OCI-M2 (cell line): Measurements from ENCODE around the gene AFAP1.

Source experiments
- DNase-seq: peaks from one replicate; lab custom pipeline; 2025; ENCODE audit not compliant: unreplicated experiment; lab: John Stamatoyannopoulos, UW

The AFAP1 gene

DNA sequence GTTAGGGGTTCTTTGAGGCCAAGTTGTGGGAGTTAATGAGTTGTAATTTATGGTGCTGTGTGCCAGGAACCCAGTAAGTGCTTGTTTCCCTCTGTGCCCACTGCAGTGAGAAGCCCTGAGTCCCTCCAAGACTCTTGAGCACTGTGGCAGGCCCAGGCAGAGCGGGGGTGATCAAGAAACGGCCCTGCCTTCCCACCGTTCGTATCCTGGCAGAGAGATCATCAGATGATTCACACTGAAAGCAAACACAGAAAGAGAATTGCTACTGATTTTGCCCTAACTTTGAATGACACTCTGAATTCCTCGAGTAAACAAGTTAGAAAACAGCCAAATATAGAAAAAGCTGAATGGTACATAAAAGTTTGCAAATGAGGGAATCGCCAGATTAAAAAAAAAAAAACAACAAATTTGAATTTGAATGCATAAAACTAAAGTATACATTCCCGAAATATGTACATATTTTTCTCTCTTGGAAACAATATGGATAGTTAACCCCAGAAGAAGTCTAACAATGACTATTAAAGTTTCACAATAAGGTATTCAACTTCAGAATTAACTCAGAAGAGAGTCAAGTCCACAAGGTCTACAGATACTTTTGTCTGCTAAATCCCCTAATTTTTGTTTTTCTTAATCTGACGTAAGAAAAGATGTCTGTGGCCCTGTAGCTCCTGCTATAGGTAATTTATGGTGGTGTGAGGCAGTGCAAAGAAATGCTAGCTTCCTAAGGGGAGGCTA is 71.8 kb downstream of the AFAP1 start:
- no peak for DNase-seq

DNA sequence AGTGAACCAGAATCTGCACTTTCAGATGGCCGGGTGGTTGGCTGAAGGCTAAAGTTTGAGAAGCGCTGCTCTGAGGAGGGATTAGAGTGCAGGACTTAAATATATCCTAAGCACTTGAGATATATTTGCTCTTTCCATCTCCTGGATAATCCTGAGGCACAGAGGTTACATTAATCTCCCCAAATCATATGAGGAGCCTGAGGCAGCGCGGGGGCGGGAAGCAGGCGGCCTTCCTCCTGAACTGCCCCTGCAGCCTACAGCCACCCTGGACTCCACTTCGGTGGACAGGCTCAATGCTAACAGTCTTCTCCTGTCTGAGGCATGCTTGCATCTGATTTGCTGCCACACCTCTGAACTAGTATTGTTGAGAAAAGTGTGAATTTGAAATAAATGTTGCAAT is 72.5 kb downstream of the AFAP1 start:
- no peak for DNase-seq

DNA sequence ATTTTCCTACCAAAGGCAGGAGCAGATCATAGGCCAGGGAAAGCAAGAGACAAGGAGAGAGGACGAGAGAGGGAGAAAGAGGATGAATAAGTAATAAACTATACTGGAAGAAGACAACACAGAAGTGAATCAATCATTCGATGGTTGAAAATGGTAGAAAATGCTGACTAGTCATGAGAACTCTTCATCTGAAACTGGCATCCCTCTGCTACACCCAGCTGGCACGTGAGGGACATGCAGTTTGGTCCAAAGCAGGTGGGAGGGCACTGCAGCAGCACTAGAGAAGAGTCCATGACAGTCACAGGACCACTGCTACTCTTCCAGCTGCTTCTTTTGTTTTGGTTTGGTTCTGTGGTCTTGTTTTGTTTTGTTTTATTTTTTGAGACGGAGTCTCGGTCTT is 74.1 kb downstream of the AFAP1 start:
- DNase-seq, result no peak

DNA sequence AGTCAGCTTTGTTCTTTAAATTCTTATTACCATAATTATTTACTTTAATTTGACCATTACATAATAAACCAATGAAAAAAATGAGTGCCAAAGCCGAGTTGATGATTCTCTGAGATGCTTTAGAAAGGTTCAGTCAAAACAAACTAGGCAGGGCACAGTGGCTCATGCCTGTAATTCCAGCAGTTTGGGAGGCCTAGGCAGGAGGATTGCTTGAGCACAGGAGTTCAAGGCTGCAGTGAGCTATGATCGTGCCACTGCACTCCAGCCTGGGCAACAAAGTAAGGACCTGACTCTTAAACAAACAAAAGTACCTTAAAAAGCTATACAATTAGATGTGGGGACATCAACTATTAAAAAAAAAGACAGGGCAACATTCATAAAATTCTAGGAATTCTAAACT is 75.0 kb downstream of the AFAP1 start:
- no peak for DNase-seq

DNA sequence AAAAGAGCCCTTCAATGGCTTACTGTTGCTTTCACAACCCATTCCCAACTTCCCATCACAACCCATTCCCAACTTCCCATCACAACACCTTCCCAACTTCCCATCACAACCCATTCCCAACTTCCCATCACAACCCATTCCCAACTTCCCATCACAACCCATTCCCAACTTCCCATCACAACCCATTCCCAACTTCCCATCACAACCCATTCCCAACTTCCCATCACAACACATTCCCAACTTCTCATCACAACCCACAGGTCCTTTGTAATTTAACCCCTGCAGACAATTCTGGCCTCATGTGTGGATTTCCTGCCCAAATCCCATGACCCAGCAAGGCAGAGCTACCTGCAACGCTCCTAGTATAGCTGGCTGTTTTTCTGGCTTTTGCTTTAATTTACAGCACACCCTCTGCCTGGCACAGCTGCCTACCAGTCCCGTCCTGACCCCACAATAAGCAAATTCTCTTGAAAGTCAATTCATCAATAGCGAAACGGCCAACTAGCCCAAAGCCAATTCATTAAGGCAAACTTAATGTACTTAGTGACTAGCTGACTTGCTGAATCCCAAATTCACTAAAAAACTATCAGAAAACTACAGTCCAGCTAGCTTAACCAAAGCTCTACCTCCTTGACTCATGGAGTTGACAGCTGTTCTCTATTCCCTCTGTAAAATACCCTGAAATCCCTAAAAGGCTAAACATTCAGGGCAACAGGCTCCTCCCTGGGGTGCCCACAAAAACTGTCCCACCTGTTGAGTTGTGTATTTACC is 75.6 kb downstream of the AFAP1 start:
- DNase-seq, result no peak

DNA sequence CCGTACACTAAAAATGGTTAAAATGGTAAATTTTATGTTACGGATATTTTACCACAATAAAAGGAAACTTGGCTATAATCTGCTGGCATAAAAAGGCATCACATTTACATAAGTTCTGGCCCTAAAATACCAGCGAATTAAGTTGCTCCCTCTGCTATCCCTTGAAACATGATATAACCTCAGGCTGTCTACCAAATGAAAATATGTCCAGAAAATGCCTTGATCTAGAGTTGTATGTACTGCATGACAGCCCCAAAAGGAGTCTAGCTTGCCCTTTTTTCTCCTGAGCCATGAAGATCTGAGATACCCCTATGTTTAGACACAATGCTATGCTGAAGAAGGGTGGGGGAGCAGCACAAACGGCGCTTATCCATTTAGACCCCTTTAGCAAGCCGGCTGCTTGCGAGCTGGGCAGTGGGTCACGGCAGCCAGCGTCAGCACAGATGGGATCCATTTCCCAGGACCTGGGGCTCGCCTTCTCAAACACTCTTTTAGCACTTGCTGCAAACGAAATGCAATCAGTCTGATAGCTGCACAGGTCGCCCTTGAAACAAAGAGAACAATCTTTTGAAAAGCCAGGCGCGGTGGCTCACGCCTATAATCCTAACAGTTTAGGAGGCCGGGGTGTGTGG is 77.0 kb downstream of the AFAP1 start:
- DNase-seq, result no peak

DNA sequence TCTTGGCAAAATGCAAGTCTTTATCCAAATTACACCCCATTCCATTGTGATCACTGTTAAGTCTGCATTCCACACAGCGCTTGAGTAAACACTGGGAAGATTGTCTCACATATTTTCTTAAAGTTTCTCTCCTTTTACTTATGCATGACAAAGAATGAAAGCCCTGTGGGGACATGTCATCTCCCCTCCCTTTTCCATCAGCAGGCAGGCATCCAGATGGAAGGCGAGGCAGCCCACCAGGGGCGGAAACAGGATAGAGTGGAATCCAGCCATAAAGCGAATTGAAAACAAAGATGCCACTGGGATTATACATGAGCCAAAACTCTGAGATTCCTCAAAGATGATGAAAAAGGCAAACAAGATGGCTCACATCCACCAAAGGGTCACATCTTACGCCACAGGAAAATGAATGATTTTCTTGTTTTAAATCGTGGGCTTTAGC is 78.2 kb downstream of the AFAP1 start:
- DNase-seq, result no peak

DNA sequence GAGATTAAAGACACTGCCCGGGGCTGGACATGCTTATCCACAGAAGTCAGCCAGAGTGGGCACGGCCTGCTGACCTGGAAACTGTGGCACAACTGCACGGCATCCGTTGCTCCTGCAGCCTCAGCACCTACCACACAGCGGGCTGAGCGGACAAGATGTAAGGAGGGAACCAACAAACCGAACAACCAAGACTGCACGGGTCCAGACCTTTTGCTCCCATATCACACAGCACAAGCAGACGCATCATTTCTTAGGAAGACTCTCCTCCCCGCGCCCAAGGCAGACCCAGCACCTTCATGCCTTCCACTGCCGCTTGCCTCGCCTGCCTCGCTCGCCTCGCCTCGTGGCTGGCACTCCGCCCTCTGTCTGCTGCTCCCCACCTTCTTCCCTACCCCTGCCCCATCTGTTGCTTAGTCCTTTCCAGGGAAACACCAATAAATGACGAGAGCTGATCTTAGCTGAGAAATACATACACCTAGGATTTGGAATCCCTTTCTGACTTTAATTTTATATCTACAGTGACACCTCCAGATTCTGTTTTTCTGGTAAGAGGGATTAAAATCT is 79.0 kb downstream of the AFAP1 start:
- no peak for DNase-seq

DNA sequence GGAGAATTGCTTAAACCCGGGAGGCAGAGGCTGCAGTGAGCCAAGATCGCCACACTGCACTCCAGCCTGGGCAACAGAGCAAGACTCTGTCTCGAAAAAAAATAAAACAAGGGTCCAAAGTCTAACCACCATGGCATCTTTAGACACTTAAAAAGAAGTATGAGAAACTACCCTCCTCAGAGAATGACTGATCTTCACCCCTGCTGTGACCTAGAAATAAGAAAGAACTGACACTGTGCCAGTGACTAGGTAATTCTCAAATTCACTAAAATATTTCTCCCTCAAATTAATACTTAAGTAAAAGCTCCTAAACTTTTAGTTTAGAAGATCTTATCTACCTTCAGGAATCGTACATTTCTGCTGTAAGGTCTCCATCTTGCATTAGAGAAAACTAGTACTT is 80.3 kb downstream of the AFAP1 start:
- DNase-seq, result no peak

DNA sequence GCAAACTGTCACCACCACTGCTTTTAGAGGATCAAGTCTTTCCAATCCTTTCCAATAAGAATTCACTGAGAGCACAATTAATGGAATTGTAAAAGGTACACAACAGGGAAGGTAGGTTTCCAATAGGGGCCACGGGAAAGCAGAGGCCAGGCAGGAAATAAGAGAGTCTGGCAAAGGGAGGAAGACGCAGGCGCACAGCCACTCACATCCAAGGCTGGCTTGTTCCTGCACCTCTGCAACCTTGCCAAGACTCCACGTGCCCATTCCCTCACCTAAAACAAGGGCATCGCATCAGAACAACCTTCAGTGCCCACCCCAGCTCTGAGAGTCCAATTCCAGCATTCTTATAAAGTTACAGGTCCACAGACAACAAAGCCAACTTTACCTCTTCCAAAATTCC is 81.2 kb downstream of the AFAP1 start:
- DNase-seq, result no peak

DNA sequence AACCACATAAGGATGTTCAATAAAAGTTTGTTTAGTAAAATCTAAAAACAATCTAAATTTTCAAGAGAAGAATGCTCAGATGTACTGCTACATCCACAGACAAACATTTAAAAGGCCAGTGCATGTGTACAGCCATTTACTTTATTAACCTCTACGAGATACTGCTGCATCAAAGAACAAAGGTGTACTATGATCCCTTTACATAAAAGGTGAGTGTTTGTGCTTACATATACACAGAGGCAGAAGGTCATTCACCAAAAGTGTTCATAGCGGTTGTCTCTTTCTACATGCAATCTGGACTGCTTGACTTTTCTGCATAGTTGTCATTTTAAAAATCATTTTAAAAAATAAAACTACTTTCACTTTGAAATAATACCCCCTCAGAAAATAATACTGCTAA is 81.7 kb downstream of the AFAP1 start:
- no peak for DNase-seq

DNA sequence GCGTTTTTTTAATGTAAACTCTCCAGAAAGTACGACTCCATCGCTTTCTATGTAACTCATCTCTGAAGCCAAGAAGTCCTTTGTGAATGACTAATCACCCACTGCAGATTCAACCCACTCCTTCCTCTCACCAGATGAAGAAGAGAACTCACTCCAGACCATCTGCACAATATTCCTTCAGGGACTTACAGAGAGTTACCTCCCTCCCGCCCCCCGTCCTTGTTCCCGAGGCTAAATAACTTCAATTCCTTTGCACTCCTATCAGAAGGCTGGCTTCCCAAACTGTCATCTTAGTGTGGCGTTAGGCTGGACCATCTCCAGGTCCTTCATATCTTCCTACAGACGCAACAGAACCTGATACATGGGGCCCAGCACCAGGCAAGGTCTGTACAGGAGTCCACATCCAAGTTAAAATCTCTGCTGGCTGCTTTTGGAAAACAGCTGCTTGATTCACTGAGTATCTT is 82.4 kb downstream of the AFAP1 start:
- no peak for DNase-seq

DNA sequence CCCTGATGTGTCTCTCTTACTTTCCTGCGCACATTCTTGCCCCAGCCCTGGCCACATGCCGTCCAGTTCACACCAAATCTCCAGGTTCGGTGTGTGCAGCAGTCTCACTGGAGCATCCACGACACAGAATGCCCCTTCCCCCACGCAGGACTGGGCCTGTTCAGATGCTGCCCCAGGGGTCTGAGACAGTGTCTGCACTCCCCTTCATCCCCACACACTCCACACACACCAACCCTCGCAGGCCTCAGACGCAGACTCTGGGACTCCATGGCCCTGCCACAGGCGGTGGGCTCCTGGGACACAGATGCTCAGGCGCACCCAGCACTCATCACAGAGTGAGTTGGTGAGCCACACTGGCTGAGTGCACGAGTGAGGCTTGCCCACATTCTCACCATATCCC is 83.9 kb downstream of the AFAP1 start:
- DNase-seq, result no peak

DNA sequence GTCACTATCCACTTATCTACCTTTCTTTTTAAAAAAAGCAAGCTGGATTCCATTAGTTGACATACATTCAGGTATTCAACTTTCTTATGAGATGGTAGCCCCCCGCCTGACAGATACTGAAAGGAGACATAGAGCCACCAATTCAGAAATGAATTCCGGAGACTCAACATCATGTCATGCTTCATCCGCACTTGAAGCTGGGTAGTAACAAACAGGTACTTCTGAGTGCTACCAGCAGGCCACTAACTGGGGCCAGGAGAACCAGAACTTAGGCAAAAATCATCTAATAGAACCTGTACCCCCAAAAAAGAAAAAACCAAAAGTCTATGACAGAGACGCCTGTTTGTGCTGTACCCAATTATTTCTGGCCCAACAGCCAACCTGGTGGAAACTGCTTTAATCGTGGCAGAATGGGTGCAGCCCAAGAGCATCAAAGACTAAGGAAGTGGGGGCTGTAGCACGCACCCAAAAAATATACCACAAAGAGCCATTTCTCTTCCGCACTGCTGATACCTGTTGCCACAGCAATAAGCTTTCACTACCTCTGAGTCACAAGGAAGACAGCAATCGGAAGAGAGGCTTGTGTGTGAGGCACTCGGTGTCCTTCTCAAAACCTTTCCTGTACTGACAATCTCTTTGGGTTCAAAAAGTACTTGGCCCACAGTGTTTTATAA is 84.8 kb downstream of the AFAP1 start:
- DNase-seq, result no peak

DNA sequence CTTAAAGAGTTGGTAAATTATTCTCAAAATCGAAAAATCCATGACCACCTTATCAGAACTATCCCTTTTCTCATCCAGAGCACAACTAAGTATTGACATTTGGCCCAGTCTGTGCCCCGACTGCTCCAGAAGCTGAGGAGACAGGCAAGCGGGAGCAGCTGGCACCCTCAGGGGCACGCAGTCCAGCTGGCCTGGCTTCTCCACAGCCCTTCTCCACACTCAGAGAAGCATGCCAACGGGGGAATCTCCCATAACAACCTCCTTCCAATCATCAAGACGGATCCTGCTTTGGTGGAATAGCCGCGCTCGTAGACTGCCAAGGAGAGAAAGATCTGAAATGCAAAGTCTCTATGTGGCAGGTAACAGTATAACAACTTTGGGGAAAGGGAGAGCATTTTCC is 85.4 kb downstream of the AFAP1 start:
- DNase-seq, result no peak

DNA sequence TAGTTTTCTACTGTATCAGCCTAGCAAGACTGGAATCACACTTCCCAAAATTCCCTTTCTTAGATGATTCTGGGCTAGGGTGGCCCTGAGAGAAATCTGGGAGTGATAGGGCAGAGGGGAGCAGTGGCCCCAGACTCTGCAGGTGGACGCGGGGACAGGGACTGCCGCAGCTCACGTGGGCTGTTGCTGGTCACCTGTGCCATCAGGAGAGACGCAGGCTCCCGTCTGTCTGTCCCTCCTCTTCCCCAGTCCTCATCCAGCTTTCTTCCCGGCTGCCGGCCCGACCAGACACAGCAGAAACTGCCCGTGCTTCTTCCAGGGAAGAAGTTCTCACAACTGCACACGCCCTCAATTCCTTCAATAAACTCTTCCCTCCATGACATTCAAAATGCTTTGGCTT is 86.4 kb downstream of the AFAP1 start:
- no peak for DNase-seq

DNA sequence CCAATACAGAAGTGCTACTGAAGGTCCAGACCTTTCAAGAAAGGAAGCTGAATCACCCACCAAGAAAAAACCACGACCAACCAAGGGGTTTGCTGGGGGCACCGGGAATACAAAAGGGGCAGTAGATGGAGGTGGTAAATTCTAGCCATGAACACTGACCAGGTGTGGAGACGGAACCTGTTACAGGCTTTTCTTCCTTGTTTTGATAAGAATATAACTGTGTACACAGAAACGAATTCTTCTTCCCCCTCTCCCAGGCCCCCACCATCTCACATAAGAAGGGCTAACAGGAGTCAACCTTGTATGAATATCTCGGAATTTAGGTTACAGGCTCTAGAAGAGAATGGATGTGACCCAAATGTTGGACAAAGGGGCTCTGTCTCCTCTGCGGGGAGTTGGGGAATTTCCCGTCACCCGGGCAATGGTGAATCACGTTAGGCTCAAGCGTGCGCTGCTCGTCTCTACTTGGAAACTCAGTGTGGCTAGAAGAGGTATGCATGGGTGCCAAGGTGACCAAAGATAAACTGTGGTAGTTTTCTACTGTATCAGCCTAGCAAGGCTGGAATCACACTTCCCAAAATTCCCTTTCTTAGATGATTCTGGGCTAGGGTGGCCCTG is 87.0 kb downstream of the AFAP1 start:
- DNase-seq, result no peak

DNA sequence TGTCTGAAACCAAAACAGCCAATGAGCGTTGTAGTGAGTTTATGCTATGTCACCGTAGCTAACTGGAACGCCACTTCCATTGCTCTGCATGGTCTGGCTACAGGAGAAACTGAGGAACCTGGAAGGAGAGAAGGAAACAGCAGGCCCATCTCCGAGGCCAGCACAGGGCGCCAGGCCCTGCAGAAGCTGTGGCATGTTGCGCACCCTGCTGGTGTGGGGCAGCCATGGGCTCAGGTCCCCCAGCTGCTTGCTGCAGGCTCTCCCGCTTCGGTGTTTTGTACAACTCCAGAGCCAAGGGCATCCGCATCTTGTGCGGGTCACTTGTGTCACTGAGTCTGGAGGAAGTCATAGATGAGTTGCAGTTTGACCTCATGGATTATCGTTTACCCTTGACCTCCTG is 89.2 kb downstream of the AFAP1 start:
- DNase-seq, result no peak

DNA sequence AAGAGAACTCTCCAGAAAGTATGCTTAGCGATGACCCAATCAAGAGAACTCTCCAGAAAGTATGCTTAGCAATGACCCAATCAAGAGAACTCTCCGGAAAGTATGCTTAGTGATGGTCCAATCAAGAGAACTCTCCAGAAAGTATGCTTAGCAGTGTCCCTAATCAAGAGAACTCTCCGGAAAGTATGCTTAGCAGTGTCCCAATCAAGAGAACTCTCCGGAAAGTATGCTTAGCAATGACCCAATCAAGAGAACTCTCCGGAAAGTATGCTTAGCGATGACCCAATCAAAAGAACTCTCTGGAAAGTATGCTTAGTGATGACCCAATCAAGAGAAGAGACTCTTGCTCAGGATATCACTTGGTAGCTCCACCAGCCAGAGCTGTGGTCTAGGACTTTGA is 92.5 kb downstream of the AFAP1 start:
- no peak for DNase-seq

DNA sequence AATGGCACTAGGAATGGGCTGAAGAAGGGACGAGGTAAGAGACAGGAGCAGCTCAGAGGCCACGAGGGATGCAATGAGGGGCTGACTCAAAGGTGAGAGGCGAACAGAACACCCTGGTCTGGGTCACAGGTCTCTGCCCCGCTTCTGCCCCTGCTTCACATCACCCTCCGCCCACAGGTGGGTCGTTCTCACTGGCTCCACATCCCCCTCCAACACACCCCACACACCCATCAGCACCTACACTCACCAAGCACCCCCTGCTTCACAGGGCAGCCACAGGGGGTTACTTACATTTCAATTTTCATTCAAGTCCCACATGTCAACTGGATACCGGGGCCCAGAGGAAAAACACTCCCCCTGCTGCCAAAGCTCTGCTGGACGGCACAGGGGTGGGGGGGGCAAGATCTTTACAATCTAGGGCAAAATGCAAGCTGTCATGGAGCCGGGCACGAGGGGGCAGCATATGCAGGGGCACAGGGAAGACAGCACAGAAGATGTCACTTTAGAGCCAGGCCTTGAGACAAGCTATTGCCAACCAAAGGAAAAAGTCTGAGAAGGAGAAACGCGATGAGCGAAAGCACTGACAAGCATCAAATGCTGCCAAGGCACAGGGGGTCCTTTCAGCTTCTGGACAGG is 94.0 kb downstream of the AFAP1 start:
- DNase-seq, result no peak
